T-helper 1 cell treated with Interleukin-12 subunit alpha and Interleukin-12 subunit beta and Interleukin-4 antibody, amounts not matched to agents 30 μg/mL and 1 μg/mL, for 36 hours (primary cell): ENCODE results near the gene GRIN2C.

Source experiments
- H3K27ac Mint-ChIP-seq: one replicate; pipeline ENCODE4 v1.8.0; 2021; ENCODE audit warnings: mild to moderate bottlenecking, mixed read lengths
- H3K27me3 Mint-ChIP-seq: one replicate; pipeline ENCODE4 v1.8.0; 2021; ENCODE audit warnings: low read depth, mixed read lengths
- H3K36me3 Mint-ChIP-seq: one replicate; pipeline ENCODE4 v1.8.0; 2021; ENCODE audit warnings: low read depth, mixed read lengths
- H3K4me1 Mint-ChIP-seq: one replicate; pipeline ENCODE4 v1.8.0; 2021; ENCODE audit warnings: low read depth, mixed read lengths
- H3K4me3 Mint-ChIP-seq: one replicate; pipeline ENCODE4 v1.8.0; 2021; ENCODE audit warnings: mild to moderate bottlenecking, moderate library complexity, mixed read lengths
- H3K9me3 Mint-ChIP-seq: one replicate; pipeline ENCODE4 v1.8.0; 2021; ENCODE audit warnings: mixed read lengths

The GRIN2C gene

DNA sequence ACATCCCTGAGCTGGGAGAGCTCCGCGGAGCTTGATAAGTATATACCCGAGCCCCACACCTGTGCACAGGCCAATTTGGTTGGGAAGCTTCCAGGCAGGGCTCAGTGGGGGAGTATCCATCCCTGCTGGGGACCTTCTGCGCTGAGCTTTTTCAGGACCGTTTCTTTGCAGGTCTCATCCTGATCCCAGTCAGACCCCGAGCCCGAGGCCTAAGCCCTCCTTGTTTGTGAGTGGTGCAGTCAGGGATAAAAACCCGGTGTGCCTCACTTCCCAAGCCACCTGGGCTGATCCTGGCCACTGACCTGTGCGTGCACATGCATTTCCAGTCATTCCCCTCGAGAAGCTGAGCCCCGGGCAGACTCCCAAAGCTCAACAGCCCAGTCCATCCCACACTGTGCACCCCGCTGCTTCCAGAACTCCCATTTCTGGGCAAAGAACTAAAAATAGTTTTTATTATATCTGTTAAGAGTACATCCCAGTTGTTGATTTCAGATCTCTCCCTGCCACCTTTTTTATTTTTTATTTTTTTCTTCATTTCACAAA, 56.2 kb downstream of the GRIN2C start:
- H3K9me3 Mint-ChIP-seq: no peaks in the 10 kb centered on the region
- no peaks in the 10 kb centered on the region for H3K4me1 Mint-ChIP-seq
- H3K4me3 Mint-ChIP-seq: no peak overlapping the region
- H3K27ac Mint-ChIP-seq: no peak overlapping the region
- H3K36me3 Mint-ChIP-seq: peaks cover 15% of the 10 kb centered on the region
- H3K27me3 Mint-ChIP-seq: no peaks in the 10 kb centered on the region

DNA sequence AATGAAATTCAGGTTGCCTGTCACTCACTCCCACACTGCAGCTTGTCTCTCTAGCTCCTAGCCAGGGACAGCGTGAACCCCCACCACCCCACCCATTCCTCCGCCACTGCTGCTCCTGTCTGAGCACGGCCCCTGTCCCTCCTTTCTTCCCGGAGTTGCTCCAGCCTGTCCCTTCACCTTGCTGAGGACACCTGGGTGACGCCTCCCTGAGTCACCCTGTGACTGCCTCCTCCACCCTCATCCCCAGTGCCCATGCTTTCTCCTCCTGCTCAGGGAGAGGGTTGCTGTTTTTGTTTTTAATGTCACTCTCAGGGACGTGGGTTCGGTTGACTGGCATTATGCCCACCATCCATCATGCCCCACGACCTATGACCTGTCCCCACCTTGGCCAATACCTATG, 57.8 kb downstream of the GRIN2C start:
- Mint-ChIP-seq H3K36me3 (peaks cover 21% of the 10 kb centered on the region), H3K4me1 (peaks cover 2% of the 10 kb centered on the region), H3K4me3 (no peak overlapping the region), H3K27ac (no peak overlapping the region), H3K9me3 (no peaks in the 10 kb centered on the region), H3K27me3 (no peaks in the 10 kb centered on the region)

DNA sequence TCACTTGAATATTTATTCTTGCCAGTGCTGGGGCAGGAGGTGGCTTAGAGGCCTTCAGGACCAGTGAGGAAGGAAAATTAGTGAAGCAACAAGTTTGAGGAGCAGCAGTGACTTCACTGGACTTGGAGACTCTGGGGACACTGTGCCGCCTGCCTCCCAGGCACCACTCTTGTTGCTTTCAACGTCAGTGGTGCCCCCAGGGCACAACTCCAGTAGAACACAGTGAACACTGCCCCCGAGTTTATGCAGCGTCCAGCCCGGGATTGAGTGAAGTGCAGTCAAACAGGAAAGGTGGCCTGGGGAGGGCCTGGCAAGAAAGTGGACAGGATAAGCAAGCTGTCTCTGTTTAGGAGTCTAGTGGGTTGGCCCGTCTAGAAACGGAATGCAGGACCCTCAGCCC, 59.2 kb downstream of the GRIN2C start:
- Mint-ChIP-seq H3K36me3 (peaks cover 27% of the 10 kb centered on the region), H3K4me3 (no peak overlapping the region), H3K4me1 (peaks cover 4% of the 10 kb centered on the region)

DNA sequence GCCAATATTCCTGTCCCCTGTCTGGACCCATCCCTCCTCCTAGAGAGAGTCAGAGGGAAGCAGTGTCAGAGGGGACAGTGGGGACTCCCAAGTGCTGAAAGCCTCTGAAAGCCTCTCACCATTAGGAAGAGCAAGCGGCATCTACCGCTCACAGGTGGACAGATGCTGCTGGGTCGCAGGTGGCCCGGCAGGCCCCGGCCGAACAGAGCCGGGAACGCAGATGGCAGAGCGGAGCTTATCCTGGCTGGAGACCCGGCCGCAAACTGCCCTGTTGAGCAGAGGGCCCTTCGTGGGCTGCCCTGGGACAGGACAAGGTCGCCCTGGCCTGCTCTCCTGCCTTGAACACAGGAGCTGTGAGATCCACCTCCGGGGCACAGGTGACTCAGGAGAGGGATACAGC, 60.6 kb downstream of the GRIN2C start:
- Mint-ChIP-seq H3K27me3 (no peaks in the 10 kb centered on the region), H3K4me1 (peaks cover 4% of the 10 kb centered on the region), H3K36me3 (peaks cover 34% of the 10 kb centered on the region), H3K9me3 (no peaks in the 10 kb centered on the region), H3K4me3 (no peak overlapping the region), H3K27ac (no peak overlapping the region)

More for the DNA sequence above, 59.2 kb downstream of the GRIN2C start:
- Mint-ChIP-seq H3K27ac (no peak overlapping the region), H3K9me3 (no peaks in the 10 kb centered on the region), H3K27me3 (no peaks in the 10 kb centered on the region)

DNA sequence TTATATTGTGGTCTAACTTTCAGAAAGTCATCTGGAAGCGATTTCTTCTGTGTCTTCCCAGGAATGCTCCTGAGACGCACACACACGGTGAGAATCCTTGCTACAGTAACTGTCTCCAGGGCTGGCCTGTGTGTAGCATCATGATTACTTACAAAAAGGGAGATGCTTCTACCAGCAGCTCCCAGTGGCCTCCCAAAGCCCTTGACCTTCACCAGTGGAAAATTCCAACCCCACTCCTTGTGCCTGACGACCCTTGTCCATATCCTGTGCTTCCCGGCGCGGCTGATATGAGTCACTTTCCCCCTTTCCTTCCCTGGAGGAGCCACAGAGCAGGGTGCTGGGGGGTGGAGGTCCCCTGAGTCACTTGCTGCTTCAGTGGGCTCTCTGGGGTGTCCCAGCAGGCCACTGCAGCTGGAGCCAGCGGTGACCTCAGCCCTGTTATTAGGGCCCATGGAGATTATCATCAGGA, 61.4 kb downstream of the GRIN2C start:
- H3K4me3 Mint-ChIP-seq: no peak overlapping the region
- H3K4me1 Mint-ChIP-seq: peaks cover 4% of the 10 kb centered on the region
- peaks cover 36% of the 10 kb centered on the region for H3K36me3 Mint-ChIP-seq
- H3K9me3 Mint-ChIP-seq: no peaks in the 10 kb centered on the region
- H3K27ac Mint-ChIP-seq: no peak overlapping the region
- H3K27me3 Mint-ChIP-seq: no peaks in the 10 kb centered on the region

DNA sequence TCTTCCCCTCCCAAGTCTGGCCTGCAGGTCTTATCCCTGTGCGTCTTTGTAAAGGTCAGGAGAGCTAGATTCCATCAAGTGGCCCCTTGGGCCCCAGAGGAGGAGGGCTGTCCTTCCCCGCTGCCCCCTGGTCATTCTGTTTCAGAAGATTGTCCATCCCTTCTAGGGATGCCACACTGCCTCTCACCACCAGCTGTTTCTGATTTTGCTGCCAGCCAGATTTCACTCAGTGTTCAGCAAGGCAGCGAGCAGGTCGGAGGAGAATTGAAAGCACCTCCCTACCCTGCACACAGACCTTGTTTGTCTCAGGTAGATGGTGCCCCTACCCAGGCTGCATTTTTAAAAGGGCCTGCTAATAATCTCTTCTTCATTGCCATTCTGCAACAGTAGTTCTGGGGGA, 61.9 kb downstream of the GRIN2C start:
- no peaks in the 10 kb centered on the region for H3K27me3 Mint-ChIP-seq
- H3K4me3 Mint-ChIP-seq: no peak overlapping the region
- no peaks in the 10 kb centered on the region for H3K9me3 Mint-ChIP-seq
- peaks cover 37% of the 10 kb centered on the region for H3K36me3 Mint-ChIP-seq
- no peak overlapping the region for H3K27ac Mint-ChIP-seq
- peaks cover 8% of the 10 kb centered on the region for H3K4me1 Mint-ChIP-seq

DNA sequence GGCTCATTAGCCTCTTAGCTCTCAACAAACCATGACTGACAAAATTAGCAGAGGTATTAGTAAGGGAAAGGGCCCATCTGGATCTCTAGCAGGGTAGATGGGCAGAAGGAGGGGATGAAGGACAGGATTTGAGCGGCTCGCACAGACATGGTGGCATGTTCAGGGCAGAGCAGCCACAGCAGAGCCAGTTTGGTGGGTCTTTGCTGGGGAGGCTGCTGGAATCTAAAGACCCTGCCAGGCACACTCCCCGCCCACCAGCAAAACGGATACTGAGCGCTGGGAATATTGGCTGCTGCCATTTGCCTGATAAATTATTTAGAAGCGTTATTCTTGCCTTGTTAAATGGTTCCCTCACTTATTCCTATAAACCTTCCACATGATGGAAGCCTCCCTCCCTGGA, 62.8 kb downstream of the GRIN2C start:
- Mint-ChIP-seq H3K27me3 (no peaks in the 10 kb centered on the region), H3K9me3 (no peaks in the 10 kb centered on the region), H3K27ac (no peak overlapping the region), H3K4me1 (peaks cover 9% of the 10 kb centered on the region), H3K36me3 (peaks cover 41% of the 10 kb centered on the region), H3K4me3 (no peak overlapping the region)

DNA sequence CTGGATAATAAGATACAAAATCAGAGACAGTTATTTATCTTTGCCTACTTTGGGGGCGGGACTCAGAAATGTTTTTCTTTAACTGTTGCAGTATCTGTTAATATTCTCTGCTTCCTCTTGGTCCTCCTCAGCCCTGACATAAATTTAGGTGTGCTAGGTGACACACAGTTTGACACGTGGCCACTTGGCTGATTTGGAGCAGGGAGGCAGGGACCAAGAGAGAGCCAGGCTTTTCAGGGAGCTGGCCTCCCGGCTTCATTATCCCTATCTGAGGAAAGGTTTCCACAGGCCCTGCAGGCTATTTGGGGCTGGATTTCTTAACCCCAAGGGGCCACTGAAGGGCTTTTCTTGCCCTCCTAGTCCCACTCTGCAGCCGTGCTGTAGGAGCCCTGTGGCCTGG, 63.5 kb downstream of the GRIN2C start:
- no peaks in the 10 kb centered on the region for H3K27me3 Mint-ChIP-seq
- H3K4me1 Mint-ChIP-seq: peaks cover 13% of the 10 kb centered on the region
- no peak overlapping the region for H3K27ac Mint-ChIP-seq
- H3K36me3 Mint-ChIP-seq: peaks cover 45% of the 10 kb centered on the region
- H3K9me3 Mint-ChIP-seq: no peaks in the 10 kb centered on the region
- no peak overlapping the region for H3K4me3 Mint-ChIP-seq

DNA sequence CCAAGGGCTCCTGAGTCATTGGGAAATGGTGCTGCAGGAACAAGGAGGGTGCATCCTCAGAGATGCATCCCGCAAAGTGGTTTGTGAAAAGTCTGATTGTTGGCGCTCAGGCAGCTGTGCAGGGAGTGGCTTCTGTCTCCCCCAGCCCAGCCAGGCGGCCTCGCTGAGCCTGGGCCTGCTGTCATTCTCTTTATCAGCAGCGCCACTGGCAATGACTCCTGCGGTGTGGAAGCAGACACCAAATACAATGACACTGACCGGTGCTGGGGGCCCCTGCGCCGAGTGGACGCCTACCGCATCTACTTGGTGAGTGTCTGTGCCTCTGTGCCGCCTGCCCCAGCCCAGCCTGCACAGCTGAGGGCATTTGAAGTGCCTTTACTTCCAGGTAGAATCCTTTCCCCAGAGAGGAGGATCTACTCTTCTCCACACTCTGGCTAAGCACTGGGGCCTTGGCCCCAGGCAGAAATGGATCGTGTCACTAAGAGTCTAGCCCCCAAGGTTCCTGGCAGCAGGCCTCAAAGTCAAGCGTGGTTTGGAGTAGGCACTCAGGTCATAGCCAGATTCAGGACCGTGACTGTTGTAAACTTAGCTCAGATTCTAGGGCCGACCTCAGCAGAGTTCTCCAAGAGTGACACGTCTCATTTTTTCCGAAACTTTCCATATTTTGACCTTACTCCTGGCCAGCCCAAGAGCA, 64.2 kb downstream of the GRIN2C start:
- Mint-ChIP-seq H3K9me3 (no peaks in the 10 kb centered on the region), H3K4me3 (no peak overlapping the region), H3K27ac (no peak overlapping the region), H3K36me3 (peaks cover 48% of the 10 kb centered on the region), H3K27me3 (no peaks in the 10 kb centered on the region), H3K4me1 (peaks cover 20% of the 10 kb centered on the region)

DNA sequence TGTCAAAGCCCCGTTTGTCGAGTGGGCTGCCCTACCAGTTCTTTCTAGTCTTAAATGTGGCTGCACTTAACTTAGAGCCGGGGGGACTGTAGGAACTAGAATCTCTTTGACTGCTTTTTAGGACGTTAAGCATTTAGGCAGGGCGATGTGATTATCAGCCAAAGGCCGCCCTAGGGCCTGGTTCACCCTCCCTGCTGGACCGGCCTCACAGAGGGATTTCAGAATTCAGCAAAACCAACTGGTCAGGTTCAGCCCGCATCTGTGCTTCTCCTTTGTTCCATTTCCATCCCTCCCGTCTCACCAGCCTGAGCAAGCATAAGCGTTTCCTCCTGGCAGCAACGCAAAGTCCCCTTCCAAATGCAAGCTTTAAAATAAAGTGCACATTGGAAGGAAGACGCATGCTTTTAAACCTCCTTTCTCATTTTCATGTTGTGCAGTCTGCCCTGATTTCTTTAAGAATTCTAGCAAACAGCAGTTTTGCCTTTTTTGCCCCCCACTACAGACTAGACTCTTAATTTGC, 67.0 kb downstream of the GRIN2C start:
- H3K4me1 Mint-ChIP-seq: peaks cover 24% of the 10 kb centered on the region
- no peak overlapping the region for H3K27ac Mint-ChIP-seq
- H3K27me3 Mint-ChIP-seq: no peaks in the 10 kb centered on the region
- no peaks in the 10 kb centered on the region for H3K9me3 Mint-ChIP-seq
- peaks cover 49% of the 10 kb centered on the region for H3K36me3 Mint-ChIP-seq
- no peak overlapping the region for H3K4me3 Mint-ChIP-seq
